Mucosa of descending colon (tissue), 3 donors: Measurements from ENCODE around the gene ZSCAN23. TPM values are rescaled to one million over a fixed set of nuclear protein-coding genes. Genes with fewer than 3 reads are reported as not detected.
"Not testable (repeated sequence)": the region's sequence is repeated elsewhere in the genome, so short reads cannot be mapped to it uniquely, and the experiment has no call there.

ENCODE experiments used
- ATAC-seq: fragments of 200-7000 bp; cut with Tn5 transposase; one replicate; pipeline ENCODE4 v1.9.1; 2020; ENCODE audit warnings: mild to moderate bottlenecking, moderate library complexity
- DNase-seq, 3 donors: peaks; one replicate each; pipeline ENCODE4 v3.0.0-alpha.2; 2020
- H3K36me3 ChIP-seq: fragments of 200-600 bp; one replicate; pipeline ENCODE4 v1.8.0; 2021; ENCODE audit warnings: low read depth, mild to moderate bottlenecking
- H3K4me1 ChIP-seq: fragments of 200-600 bp; one replicate; pipeline ENCODE4 v1.8.0; 2021; ENCODE audit warnings: low read depth, mild to moderate bottlenecking
- H3K4me3 ChIP-seq: fragments of 200-600 bp; one replicate; pipeline ENCODE4 v1.8.0; 2021; ENCODE audit warnings: mild to moderate bottlenecking
- H3K9me3 ChIP-seq: fragments of 200-600 bp; one replicate; pipeline ENCODE4 v1.8.0; 2021; ENCODE audit warnings: mild to moderate bottlenecking
- CTCF ChIP-seq: fragments of 200-600 bp; IDR thresholded peaks from one replicate; pipeline ENCODE4 v1.8.0; 2022; ENCODE audit warnings: antibody characterized with exemption, mild to moderate bottlenecking
- intact Hi-C, 2 donors: fragments of 100-400 bp; cut with DNase I in 1 of 2; cut with micrococcal nuclease in 1 of 2; formaldehyde crosslinking; loops; one replicate each; pipeline versions ENCODE4 v1.11.0 to v1.11.1; 2022; cut with DNase I, micrococcal nuclease
- total RNA-seq, 3 donors: library from RNA; stranded (reverse); fragmentation: NEBNext Ultra II Directional in 2 of 3; extraction: Animal tissue kit (Norgen Biotek cat#: 25700) in 2 of 3; gene quantifications; one replicate each; pipeline versions ENCODE4 v1.2.1 to v1.2.4, GENCODE V29; 2021 to 2023
- donor health status: DM: no; HTN: no; CAD: no; lungs with moderate emphysema.
- donor health status: DM: no; HTN: no; CAD: no.
- donor health status: DM: no; HTN: yes; CAD: no.

ZSCAN23 gene
- total RNA-seq, 3 donors from 2014 or later = 0.89 to 3.0 (median 2.0) TPM

GRCh38 chr6:28408076-28408802 lies 35.1 kb downstream of the ZSCAN23 start:
- DNase-seq = no peak
- ATAC-seq = no peak
- intact Hi-C loops = no loop called here
- H3K4me3 ChIP-seq = no peak overlapping the region
- no peaks in the 10 kb centered on the region for H3K4me1 ChIP-seq
- no peaks in the 10 kb centered on the region for H3K9me3 ChIP-seq
- H3K36me3 ChIP-seq = no peaks in the 10 kb centered on the region
- TF ChIP-seq CTCF = no peak

- no peak for DNase-seq
- H3K36me3 ChIP-seq = no peaks in the 10 kb centered on the region
- H3K4me3 ChIP-seq = no peak overlapping the region
- ATAC-seq = no peak
- intact Hi-C loops = no loop called here
- TF ChIP-seq CTCF = no peak
- H3K9me3 ChIP-seq = no peaks in the 10 kb centered on the region
- no peaks in the 10 kb centered on the region for H3K4me1 ChIP-seq
Observed at GRCh38 chr6:28407401-28407800, 35.9 kb downstream of the ZSCAN23 start.

- ATAC-seq, H3K36me3 ChIP-seq, intact Hi-C loops: not testable (repeated sequence)
Observed at GRCh38 chr6:28403923-28404322, 39.4 kb downstream of the ZSCAN23 start.

GRCh38 chr6:28402197-28402596 lies 41.1 kb downstream of the ZSCAN23 start:
- intact Hi-C loops = no loop called here
- Histone ChIP-seq H3K4me1 (no peaks in the 10 kb centered on the region), H3K4me3 (no peak overlapping the region), H3K36me3 (no peaks in the 10 kb centered on the region), H3K9me3 (no peaks in the 10 kb centered on the region)
- ATAC-seq (no peak), DNase-seq (no peak)
- TF ChIP-seq CTCF = no peak

More at GRCh38 chr6:28403923-28404322, 39.4 kb downstream of the ZSCAN23 start:
- not testable (repeated sequence) for H3K4me1 ChIP-seq, H3K9me3 ChIP-seq, DNase-seq, H3K4me3 ChIP-seq

GRCh38 chr6:28401172-28401571 lies 42.1 kb downstream of the ZSCAN23 start:
- no peak for ATAC-seq
- no peaks in the 10 kb centered on the region for H3K36me3 ChIP-seq
- no peak for TF ChIP-seq CTCF
- H3K4me1 ChIP-seq = no peaks in the 10 kb centered on the region
- H3K9me3 ChIP-seq = no peaks in the 10 kb centered on the region
- DNase-seq = no peak
- no peak overlapping the region for H3K4me3 ChIP-seq
- intact Hi-C loops = no loop called here

GRCh38 chr6:28400122-28400451 lies 43.2 kb downstream of the ZSCAN23 start:
- no peak for TF ChIP-seq CTCF
- Histone ChIP-seq H3K9me3 (no peaks in the 10 kb centered on the region), H3K36me3 (no peaks in the 10 kb centered on the region), H3K4me3 (no peak overlapping the region), H3K4me1 (no peaks in the 10 kb centered on the region)
- DNase-seq = no peak
- ATAC-seq = no peak
- intact Hi-C loops = no loop called here
